MCF 10A (cell line): Measurements from ENCODE around the gene TAF15. TPM values are rescaled to one million over a fixed set of nuclear protein-coding genes. Genes with fewer than 3 reads are reported as not detected.
A peak's percentile ranks its signal among the peaks of the same experiment; 100 is the strongest.

Experiments
- BruUV-seq: library from RNA; stranded (reverse); fragments of 400-500 nt; replicated peaks from 2 replicates; lab custom pipeline; 2021; lab: Mats Ljungman, UMichigan
- CTCF ChIA-PET: fragments of 300-600 bp; sonication (Branson Sonifier 250); formaldehyde crosslinking; extraction: SDS; loops from one replicate; lab custom pipeline; 2021; ENCODE audit warnings: antibody characterized with exemption, inconsistent platforms; lab: Yijun Ruan, JAX
- POLR2A ChIA-PET: fragments of 300-600, 350-650 bp; sonication (Branson Sonifier 250); formaldehyde crosslinking; extraction: SDS; loops from one replicate; lab custom pipeline; 2020; ENCODE audit warnings: antibody characterized with exemption, inconsistent platforms; lab: Yijun Ruan, JAX
- DNase-seq: peaks from one replicate; pipeline ENCODE4 v3.0.0-alpha.2; 2018; ENCODE audit not compliant: unreplicated experiment
- H3K27ac Mint-ChIP-seq: one replicate; pipeline ENCODE4 v1.8.0; 2022; ENCODE audit warnings: mild to moderate bottlenecking, low read depth, mixed read lengths; ENCODE audit not compliant: unreplicated experiment
- H3K27me3 Mint-ChIP-seq: one replicate; pipeline ENCODE4 v1.8.0; 2022; ENCODE audit warnings: mixed read lengths; ENCODE audit not compliant: insufficient read depth, unreplicated experiment
- H3K36me3 Mint-ChIP-seq: one replicate; pipeline ENCODE4 v1.8.0; 2022; ENCODE audit warnings: mild to moderate bottlenecking, moderate library complexity, mixed read lengths; ENCODE audit not compliant: insufficient read depth, unreplicated experiment
- H3K4me1 Mint-ChIP-seq: one replicate; pipeline ENCODE4 v1.8.0; 2022; ENCODE audit warnings: mixed read lengths; ENCODE audit not compliant: insufficient read depth, unreplicated experiment
- H3K4me3 Mint-ChIP-seq: one replicate; pipeline ENCODE4 v1.8.0; 2022; ENCODE audit warnings: mild to moderate bottlenecking, moderate library complexity, mixed read lengths; ENCODE audit not compliant: unreplicated experiment
- H3K9me3 Mint-ChIP-seq: one replicate; pipeline ENCODE4 v1.8.0; 2022; ENCODE audit warnings: mixed read lengths; ENCODE audit not compliant: unreplicated experiment
- CTCF ChIP-seq: fragments of 200-600 bp; IDR thresholded peaks from one replicate; pipeline ENCODE4 v1.8.0; 2022; ENCODE audit warnings: antibody characterized with exemption, mild to moderate bottlenecking; ENCODE audit not compliant: unreplicated experiment
- intact Hi-C: fragments of 100-400 bp; cut with micrococcal nuclease; formaldehyde crosslinking; loops from 2 replicates; pipeline ENCODE4 v1.14.1; 2022
- total RNA-seq: library from RNA; stranded (reverse); gene quantifications from 2 replicates; pipeline ENCODE4 v1.2.3, GENCODE V29; 2022

Gene TAF15
- total RNA-seq, 1 experiment from 2014 or later = 337 TPM

- POLR2A ChIA-PET = interaction anchor here (0.6 to 0.9 kb wide), 2 partner anchors 10 to 14 kb away, joined by 3 read pairs; no protein-coding TSS in a partner anchor
- Mint-ChIP-seq H3K4me3 (no peak overlapping the region), H3K27me3 (no peaks in the 10 kb centered on the region), H3K27ac (no peak overlapping the region), H3K36me3 (no peaks in the 10 kb centered on the region), H3K9me3 (peaks cover 7% of the 10 kb centered on the region), H3K4me1 (peaks cover 14% of the 10 kb centered on the region)
- no TSS peak for BruUV-seq
- no peak for DNase-seq
- intact Hi-C loops = no loop called here
- TF ChIP-seq CTCF = no peak
- CTCF ChIA-PET = no interaction called here
Observed at GRCh38 chr17:35864853-35865252, 55.6 kb downstream of the TAF15 start.

- Mint-ChIP-seq H3K4me3 (no peak overlapping the region), H3K27ac (no peak overlapping the region), H3K36me3 (no peaks in the 10 kb centered on the region), H3K4me1 (peaks cover 14% of the 10 kb centered on the region), H3K27me3 (no peaks in the 10 kb centered on the region), H3K9me3 (peaks cover 7% of the 10 kb centered on the region)
- TF ChIP-seq CTCF = no peak
- BruUV-seq = no TSS peak
- POLR2A ChIA-PET = interaction anchor here (0.6 to 1.3 kb wide), 5 partner anchors 9 to 253 kb away, joined by 3 to 4 read pairs (median 3); no protein-coding TSS in a partner anchor
- intact Hi-C loops = no loop called here
- peak; percentile 69 for DNase-seq
- CTCF ChIA-PET = interaction anchor here (0.5 kb wide), 1 partner anchor 16 kb away, joined by 3 read pairs; no protein-coding TSS in a partner anchor
Observed at GRCh38 chr17:35865412-35866340, 56.4 kb downstream of the TAF15 start.

GRCh38 chr17:35866341-35866950, 57.2 kb downstream of the TAF15 start:
- CTCF ChIA-PET = interaction anchor here (0.5 kb wide), 1 partner anchor 16 kb away, joined by 3 read pairs; no protein-coding TSS in a partner anchor

More at GRCh38 chr17:35866341-35866950, 57.2 kb downstream of the TAF15 start:
- POLR2A ChIA-PET = interaction anchor here (0.6 to 1.3 kb wide), 3 partner anchors 34 to 252 kb away, joined by 3 to 4 read pairs (median 3); no protein-coding TSS in a partner anchor
- H3K36me3 Mint-ChIP-seq = no peaks in the 10 kb centered on the region
- peaks cover 14% of the 10 kb centered on the region for H3K4me1 Mint-ChIP-seq
- BruUV-seq = no TSS peak
- TF ChIP-seq CTCF = no peak
- no peak overlapping the region for H3K4me3 Mint-ChIP-seq
- no peaks in the 10 kb centered on the region for H3K27me3 Mint-ChIP-seq
- intact Hi-C loops = no loop called here
- no peak overlapping the region for H3K27ac Mint-ChIP-seq
- H3K9me3 Mint-ChIP-seq = peaks cover 2% of the 10 kb centered on the region
- peak; percentile 30 for DNase-seq
